Fibroblast of the aortic adventitia (primary cell): ENCODE data around the gene NCAM1. TPM values are rescaled to one million over a fixed set of nuclear protein-coding genes. Genes with fewer than 3 reads are reported as not detected.

ENCODE experiments used
- DNase-seq: peaks from one replicate; pipeline ENCODE4 v3.0.0-alpha.2; 2010; ENCODE audit warnings: low read depth
- H3K4me3 ChIP-seq: 2 replicates; pipeline ENCODE4 v1.5.1; 2011; ENCODE audit warnings: low read depth, mild to moderate bottlenecking, control low read depth, low read length, moderate library complexity
- total RNA-seq: library from RNA; depleted of rRNA; stranded (reverse); fragments of >200 nt; gene quantifications from 2 replicates; pipeline ENCODE4 v1.2.3, GENCODE V29; 2012; ENCODE audit warnings: low replicate concordance
- TF ChIP-seq, protein P1 (sequence below): IDR thresholded peaks from 2 replicates; pipeline ENCODE4 v1.5.1; 2011; ENCODE audit warnings: mild to moderate bottlenecking, low read length, control low read depth, inconsistent platforms; ENCODE audit not compliant: insufficient read depth

Gene NCAM1
- total RNA-seq, 1 donor = 3.0 TPM

DNA sequence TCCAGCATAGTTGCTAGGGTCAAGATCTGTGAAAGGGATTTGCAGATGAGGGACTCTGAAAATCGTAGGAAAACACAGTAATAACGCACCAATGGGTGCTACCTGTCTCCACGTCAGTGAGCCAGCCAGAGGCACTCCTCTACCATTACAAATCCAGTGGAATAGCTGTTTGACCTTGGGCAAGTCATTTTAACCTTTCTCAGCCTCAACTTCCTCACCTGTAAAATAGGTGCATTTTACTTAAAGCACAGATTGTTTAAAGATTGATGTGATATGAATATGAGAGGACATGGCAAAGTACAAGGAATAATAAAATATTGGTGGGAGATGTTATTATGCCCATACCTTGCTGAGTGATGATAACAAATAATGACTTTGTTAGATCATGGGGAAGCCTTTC is 205.1 kb downstream of the NCAM1 start:
- TF ChIP-seq, protein P1, sequence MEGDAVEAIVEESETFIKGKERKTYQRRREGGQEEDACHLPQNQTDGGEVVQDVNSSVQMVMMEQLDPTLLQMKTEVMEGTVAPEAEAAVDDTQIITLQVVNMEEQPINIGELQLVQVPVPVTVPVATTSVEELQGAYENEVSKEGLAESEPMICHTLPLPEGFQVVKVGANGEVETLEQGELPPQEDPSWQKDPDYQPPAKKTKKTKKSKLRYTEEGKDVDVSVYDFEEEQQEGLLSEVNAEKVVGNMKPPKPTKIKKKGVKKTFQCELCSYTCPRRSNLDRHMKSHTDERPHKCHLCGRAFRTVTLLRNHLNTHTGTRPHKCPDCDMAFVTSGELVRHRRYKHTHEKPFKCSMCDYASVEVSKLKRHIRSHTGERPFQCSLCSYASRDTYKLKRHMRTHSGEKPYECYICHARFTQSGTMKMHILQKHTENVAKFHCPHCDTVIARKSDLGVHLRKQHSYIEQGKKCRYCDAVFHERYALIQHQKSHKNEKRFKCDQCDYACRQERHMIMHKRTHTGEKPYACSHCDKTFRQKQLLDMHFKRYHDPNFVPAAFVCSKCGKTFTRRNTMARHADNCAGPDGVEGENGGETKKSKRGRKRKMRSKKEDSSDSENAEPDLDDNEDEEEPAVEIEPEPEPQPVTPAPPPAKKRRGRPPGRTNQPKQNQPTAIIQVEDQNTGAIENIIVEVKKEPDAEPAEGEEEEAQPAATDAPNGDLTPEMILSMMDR = no peak
- no peak for DNase-seq
- no peak overlapping the region for H3K4me3 ChIP-seq

DNA sequence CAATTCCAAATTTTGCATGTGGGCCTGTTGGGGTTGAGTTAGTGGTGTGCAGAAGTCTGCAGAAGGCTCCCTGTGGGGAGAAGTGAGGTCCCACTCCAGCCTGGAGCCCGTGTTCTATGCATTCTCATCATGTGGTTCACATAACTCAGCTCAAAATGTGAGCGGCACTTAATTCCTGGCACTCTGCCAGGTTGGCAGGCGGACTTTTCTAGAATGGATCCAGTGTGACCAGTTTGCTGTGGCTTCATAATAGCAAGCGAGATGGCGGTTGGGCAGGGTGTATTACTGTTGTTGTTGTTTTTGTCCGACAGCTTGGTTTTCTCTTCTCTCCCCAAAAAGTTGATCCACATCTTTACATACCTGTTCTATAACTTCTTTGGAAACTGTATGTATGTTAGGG is 206.4 kb downstream of the NCAM1 start:
- TF ChIP-seq, protein P1 = no peak

DNA sequence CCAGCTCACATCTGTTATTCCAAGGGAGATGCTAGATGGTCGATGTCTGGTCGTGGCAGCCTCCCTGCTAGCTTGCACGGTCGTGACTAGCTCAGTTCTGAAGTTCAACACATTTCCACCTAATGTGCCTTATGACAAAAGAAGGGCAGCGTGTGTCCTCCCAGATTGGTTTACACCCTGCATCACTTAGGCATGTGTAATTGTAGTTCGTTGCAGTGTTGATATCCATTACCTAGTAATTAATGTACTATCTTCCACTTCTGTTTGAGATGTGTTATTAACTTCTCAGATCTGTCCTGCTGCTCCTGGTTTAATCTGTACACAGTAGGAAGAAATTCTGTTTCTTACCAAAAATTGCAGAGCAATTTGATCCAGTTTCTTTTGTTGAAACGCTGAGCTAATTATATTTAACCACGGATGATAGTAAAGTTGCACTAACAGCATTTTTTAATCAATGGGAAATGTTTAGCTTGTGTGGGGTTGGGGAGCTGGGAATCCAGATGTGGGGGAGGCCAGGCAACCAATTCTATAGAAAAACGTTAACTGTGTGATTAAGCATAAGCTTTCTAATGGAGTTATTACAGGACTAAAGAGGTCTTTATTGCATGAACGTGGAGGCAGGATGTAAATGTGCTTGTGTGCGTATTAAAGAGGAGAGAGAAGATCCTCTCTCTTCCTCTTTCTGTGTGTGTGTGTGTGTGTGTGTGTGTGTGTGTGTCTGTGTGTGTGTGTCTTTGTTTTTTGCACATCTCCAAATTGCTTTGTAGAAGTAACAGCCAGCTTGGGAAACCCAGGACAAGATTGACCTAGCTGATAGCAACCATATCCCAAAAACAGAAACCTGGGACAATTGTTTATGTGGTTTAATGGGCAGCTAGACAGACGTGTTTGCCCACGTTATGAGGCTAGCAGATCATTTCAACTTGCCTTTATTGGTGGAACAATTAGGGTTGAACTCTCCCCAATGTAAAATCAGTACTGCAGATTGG is 207.4 kb downstream of the NCAM1 start:
- H3K4me3 ChIP-seq = no peak overlapping the region
- TF ChIP-seq, protein P1 = no peak
- no peak for DNase-seq

More for the DNA sequence above, 206.4 kb downstream of the NCAM1 start:
- H3K4me3 ChIP-seq = no peak overlapping the region
- DNase-seq = no peak

DNA sequence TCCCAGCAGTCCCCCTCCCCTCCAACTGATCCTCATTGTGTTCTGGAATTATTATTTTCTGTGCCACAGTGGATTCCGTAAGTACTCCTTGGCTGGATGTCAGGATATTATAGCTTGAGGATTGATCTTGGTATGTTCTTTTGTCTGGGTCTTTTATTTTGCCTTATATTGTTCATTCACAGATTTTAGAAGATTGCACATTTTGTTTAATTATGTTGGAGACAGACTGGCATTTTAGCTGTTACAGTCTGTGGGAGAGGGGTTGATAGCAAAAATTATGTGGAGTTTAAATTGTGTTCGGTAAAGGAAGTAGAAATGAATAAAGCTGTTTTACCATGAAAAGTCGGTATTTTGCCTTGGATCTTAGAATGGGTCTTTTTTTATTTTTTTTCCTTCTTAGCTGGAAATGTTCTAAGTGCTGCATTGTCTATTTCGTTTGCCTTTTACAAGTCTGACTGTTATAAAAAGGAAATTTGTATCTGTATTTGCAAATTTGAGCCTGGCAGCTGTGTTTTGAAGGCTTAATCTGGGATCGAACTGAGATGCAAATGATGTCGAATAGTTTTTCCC is 211.2 kb downstream of the NCAM1 start:
- no peak for DNase-seq
- TF ChIP-seq, protein P1 = no peak
- no peak overlapping the region for H3K4me3 ChIP-seq

DNA sequence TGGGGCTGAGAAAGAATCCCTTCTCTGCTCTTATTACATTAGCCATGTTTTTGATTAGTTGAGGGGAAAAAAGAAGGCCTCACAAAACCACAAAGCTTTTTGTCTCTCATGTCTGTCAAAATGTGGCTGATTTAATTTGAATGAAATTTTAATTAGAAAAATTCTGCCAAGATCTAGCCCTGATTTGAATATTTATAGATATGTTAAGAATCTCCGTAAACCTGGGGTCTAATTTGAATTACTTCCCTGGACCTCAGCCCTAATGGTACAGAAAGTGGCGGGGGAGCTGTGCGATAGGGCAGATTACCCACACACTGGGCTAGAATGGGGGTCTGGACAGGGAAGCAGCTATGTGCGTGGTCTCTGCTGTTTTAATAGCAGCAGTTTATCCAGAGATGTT is 211.9 kb downstream of the NCAM1 start:
- DNase-seq = no peak
- H3K4me3 ChIP-seq = no peak overlapping the region
- TF ChIP-seq, protein P1 = no peak

DNA sequence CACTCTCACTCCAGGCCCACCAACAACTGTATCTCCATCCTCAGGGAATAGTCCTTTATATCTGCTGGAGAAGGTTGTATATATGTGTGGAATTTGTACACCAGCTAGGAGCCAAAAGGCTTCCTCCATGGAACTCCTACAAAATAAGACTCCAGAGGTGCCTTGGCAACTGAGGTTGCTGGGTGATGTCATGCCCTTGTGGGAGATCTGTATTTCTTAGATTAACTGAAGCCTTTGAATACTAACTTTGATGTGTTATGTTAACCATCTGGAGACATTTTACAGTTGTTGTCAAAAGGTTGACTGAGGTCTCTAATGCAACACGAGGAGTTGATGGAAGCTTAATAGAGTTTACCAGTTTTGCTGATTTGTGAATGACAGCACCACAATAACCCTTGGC is 213.7 kb downstream of the NCAM1 start:
- no peak overlapping the region for H3K4me3 ChIP-seq
- peak; percentile 39 for DNase-seq
- TF ChIP-seq, protein P1 = no peak
